Activated CD8-positive, alpha-beta memory T cell treated with anti-CD3 and anti-CD28 coated beads for 48 hours (primary cell): ENCODE measurements around the gene SUN2.
A peak's percentile ranks its signal among the peaks of the same experiment; 100 is the strongest.
"Not testable (repeated sequence)": the region's sequence is repeated elsewhere in the genome, so short reads cannot be mapped to it uniquely, and the experiment has no call there.

Experiments used
- DNase-seq, 3 experiments: peaks; one replicate each; pipeline ENCODE4 v3.0.0-alpha.2; 2020; ENCODE audit warnings: low read depth in 2 of 3, low spot score in 2 of 3

SUN2 gene, protein sequence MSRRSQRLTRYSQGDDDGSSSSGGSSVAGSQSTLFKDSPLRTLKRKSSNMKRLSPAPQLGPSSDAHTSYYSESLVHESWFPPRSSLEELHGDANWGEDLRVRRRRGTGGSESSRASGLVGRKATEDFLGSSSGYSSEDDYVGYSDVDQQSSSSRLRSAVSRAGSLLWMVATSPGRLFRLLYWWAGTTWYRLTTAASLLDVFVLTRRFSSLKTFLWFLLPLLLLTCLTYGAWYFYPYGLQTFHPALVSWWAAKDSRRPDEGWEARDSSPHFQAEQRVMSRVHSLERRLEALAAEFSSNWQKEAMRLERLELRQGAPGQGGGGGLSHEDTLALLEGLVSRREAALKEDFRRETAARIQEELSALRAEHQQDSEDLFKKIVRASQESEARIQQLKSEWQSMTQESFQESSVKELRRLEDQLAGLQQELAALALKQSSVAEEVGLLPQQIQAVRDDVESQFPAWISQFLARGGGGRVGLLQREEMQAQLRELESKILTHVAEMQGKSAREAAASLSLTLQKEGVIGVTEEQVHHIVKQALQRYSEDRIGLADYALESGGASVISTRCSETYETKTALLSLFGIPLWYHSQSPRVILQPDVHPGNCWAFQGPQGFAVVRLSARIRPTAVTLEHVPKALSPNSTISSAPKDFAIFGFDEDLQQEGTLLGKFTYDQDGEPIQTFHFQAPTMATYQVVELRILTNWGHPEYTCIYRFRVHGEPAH

GRCh38 chr22:38755911-38756532 is at the start of gene SUN2:
SUN2 (minus strand) TSS chr22:38755998; CDS start chr22:38752628, 3,370 bp downstream.
- DNase-seq = peak; percentile 76 to 92 (median 88)

DNA sequence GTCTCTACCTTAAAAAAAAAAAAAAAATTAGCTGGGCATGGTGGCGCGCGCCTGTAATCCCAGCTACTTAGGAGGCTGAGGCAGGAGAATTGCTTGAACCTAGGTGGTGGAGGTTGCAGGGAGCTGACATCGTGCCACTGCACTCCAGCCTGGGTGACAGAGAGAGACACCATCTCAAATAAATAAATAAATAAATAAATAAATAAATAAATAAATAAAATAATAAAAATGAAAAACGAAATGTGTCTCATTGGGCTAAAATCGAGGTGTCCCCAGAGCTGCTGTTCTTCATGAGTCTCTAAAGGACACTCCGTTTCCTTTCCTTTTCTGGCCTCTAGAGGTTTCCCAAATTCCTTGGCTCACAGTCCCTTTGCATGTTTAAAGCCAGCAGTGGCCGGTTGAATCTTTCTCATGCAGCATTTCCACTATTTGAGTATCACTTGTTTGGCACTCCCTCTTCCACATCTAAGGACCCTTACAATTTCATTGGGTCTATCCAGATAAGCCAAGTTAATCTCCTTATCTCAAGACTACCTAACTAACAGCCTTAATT is 49.3 kb upstream of the SUN2 start:
- DNase-seq = not testable (repeated sequence)

DNA sequence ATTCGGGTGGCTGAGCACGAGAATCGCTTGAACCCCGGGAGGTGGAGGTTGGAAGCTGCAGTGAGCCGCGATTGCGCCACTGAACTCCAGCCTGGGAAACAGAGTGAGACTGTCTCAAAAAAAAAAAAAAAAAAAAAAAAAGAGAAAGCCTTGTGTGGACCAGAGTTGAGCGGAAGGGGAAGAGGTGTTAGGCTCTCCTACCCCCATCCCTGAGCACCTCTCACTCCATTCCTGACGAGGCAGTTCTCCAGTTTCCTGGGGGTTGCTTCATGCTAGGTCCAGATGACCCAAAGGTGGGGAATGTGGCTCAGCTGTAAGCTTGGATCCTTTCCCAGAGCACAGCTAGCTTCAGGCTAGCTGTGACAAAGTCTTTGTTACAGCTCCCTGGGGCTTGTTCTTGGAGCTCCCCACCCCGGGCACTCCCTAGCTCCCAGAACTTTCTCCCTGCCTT is 46.9 kb upstream of the SUN2 start:
- no peak for DNase-seq

DNA sequence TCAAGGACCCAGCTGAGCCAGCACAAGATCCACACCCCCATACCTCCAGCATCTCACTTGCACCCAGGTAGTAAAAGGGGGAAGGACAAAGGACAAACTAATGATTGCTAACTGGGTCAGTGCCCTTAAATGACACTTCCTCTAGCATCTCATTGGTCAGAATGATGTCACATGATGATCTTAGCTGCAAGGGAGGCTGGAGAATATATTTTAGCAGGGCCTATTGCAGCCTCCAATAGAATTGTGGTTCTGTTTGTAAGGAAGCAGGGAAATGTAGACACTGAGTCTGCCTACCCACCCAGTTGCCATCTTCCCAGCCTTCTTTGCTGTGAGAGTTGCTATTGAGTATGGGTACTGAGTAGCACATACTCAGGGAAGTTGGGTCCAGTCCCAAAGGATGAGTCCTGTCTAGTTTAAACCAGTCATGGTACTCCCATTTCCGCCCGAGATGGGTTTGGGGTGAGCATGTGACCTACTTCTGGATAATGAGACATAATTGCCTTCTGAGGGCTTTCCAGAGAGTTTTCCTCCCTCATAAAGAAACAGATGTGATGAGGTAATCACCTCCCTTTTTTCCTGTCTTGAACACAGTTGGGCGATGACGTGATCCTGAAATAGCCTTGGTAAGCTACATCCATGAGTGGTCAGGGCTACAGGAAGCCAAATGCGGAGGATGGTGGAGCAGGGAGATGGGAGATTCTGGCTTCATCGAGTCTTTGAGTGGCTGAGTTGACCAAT is 43.6 kb upstream of the SUN2 start:
- DNase-seq = no peak

DNA sequence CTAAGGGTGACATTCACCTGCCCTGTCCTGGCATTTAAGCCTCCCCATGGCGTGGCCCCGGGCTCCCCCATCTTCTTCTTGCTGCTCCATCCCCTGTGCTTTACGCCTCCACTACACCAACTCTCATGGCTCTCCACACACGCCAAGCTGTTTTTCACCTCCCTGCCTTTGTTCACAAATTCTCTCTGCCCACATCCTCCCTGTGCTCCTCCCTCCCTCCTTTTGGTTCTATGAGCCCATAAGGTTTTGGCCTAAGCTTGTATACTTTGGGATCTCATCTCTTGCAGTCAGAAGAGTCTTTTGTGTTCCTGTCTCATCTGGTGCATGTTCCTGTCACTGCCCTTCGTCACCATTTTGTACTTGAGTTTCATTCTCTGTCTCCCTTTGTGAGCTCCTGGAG is 42.7 kb upstream of the SUN2 start:
- DNase-seq = no peak

GRCh38 chr22:38796262-38796957 is 40.6 kb upstream of the SUN2 start:
- DNase-seq = no peak

GRCh38 chr22:38795569-38795968 is 39.8 kb upstream of the SUN2 start:
- DNase-seq = no peak

DNA sequence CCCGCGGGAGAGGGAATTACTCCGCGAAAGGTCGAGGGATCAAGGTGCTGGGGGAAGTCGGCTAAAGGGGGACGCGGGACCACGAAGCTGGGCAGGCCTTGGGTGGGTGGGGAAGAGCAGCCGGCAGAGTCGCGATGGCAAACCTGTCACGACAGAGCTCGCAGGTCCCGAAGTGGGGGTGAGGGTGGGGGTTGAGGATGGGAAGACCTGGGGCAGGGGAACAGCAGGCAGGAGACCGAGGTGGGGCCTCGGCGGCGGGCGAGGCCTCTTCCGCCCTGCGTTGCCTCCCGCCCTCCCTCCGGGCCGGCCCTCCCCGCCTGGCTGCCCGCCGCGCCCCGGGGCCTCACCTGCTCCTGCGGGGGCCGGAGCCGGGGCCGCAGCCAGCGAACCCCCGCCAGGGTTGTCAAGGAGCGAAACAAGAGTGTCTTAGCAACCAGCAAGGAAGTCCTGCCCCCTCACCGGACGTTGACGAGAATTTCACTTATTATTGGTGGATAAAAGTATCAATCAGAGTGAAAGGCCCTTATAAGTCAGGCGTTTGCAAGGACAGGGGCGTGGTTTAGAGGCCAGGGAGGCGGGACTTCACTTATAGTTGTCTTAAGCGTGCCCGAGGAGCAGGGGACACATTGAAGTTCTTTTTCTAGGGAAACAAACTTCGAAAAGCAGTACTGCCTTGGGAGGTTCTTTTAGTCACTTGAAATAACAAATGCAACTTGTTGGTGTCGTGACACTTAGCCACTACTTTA is 38.1 kb upstream of the SUN2 start, which contains the start of gene DNAL4:
TSS of gene DNAL4 (minus strand) at position 423 of the 746 bp plus-strand sequence. CDS start 11,412 bp downstream, outside the sequence.
- peak; percentile 57 to 74 (median 72) for DNase-seq

DNA sequence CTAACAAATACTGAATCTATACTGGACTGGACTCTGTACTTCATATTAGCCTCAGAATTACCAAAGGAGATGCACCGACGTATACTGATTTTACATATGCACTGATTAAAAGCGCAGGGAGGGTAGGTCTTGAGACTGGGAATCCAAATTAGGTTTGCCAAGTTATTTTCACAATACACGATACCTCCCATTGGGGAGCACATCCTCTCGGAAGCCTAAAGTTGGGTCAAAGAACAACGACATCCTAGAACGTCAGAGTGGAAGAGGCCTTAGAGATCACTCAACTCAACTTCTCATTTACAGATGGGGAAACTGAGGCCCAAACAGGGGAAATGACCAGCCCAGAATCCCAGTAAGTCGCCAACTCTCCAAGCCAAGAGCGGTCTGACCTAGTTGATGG is 37.5 kb upstream of the SUN2 start:
- DNase-seq = no peak

- DNase-seq = no peak
These were observed 37.0 kb upstream of the SUN2 start for GRCh38 chr22:38792833-38793232.

- DNase-seq = no peak
These were observed 33.8 kb upstream of the SUN2 start for GRCh38 chr22:38789606-38790005.

GRCh38 chr22:38788846-38789245 is 33.0 kb upstream of the SUN2 start:
- no peak for DNase-seq

DNA sequence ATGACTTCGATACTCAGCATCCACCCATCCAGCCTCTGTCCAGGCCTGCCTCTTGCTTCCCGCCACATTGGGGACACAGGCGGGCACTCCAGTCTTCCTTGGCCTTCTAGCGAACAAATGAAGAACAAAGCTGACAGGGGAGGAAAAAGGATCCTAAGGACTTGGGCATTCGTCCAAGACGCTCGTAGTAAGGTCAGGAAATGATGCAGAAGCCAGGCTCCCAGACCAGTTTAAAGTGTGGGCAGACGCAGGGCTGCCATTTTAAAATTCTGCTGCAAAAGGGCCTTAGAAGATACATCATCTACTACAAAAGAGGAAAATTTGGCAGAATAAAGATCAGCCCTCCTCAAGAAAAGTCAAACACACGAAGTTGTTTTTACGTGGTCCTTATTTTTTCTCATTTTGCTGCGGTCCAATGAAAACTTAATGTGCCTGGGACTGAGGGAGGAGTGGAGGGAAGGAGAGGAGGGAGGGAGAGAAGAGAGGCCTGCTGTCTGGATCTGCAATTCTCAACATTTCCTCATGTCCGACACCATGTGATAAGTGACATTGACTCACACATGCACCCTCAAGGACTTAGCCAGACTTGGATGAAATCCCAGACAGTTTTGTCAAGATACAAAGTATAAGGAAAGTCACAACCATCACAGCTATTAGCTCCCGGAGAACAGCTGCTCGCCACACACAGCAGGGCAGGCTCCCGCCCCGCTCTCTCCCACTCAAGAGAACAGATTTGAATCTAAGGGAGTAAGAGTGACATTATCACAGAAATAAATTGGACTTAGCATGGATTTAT is 32.4 kb upstream of the SUN2 start:
- no peak for DNase-seq

- DNase-seq = no peak
These were observed 30.8 kb upstream of the SUN2 start for GRCh38 chr22:38786631-38787030.

DNA sequence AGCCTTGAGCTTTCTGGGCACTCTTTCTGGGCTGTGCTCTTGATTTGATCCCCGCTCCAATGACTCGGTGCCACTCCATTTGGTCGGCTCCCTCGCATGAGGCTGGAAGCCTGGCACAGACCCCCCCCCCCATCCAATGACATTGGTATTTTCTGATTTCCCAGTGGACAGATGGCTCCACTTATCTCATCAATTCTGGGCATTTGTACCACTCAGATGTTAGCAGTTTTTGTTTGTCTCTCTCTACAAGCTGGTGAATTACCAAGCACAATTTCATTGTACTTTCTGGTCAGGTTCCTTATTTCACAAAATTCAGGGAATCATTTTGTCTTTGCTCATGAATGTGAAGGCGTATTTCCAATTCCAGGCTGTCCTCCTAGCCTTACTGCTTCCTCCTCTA is 29.1 kb upstream of the SUN2 start:
- no peak for DNase-seq

- no peak for DNase-seq
These were observed 28.2 kb upstream of the SUN2 start for GRCh38 chr22:38784035-38784434.

DNA sequence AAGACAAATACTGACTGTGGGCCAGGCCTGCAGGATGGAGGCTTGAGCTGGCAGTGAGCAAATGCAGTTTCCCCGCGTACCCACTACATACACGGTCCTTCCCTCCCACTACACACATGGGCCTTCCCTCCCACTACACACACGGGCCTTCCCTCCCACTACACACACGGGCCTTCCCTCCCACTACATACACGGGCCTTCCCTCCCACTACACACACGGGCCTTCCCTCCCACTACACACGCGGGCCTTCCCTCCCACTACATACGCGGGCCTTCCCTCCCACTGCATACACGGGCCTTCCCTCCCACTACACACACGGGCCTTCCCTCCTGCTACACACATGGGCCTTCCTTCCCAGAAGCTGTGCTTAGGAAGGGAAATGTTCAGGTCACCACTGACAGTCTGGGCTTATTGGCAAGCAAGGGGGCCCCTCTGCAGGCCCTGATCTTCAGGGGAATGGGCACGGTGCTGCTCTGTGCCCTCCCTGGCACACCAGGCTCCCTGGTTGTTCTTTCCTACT is 27.4 kb upstream of the SUN2 start:
- DNase-seq = no peak

DNA sequence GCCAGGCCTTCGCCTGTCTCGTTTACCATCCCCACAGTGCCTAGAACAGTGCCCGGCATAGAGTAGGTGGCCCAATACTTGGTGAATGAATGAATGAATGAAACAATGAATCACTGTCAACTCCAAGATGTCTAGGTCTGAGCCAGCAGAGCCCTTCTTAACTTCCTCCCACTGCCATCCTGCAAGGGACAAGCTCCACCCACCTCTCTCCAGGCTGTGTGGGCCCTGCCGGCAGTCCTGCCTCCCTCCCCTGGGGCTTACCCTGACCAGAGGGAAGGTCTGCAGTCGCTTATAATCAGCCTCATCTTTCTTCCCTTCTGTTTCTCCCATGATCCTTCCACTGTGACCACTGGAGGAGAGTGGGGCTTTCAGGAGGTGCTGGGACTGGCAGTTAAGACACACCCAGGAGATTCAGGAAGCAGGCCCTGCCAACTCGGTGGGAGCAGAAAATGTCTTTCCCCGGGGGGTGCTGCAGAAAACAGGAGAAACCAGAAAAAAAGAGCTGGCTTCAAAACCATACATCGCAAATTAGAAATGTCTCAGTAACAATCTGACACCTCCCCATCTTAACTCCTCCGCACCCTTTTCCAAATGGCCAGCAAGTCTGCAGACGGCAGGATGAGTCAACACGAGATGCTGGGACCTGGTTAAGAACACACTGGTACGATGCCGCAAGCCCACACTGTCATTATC is 26.8 kb upstream of the SUN2 start:
- DNase-seq = no peak
